GM21529 (cell line): Measurements from ENCODE around the gene SH3BGRL.
"Not testable (repeated sequence)": the region's sequence is repeated elsewhere in the genome, so short reads cannot be mapped to it uniquely, and the experiment has no call there.

ENCODE experiments used
- ATAC-seq: cut with Tn5 transposase; IDR thresholded peaks from one replicate; pipeline ENCODE4 v1.9.1; 2021; ENCODE audit not compliant: unreplicated experiment

The SH3BGRL gene

GRCh38 chrX:81259020-81259713 is 57.3 kb downstream of the SH3BGRL start:
- ATAC-seq = no peak

GRCh38 chrX:81259714-81260395 is 58.0 kb downstream of the SH3BGRL start:
- no peak for ATAC-seq

GRCh38 chrX:81261576-81261975 is 59.7 kb downstream of the SH3BGRL start:
- no peak for ATAC-seq

GRCh38 chrX:81263059-81263458 is 61.2 kb downstream of the SH3BGRL start:
- no peak for ATAC-seq

GRCh38 chrX:81278616-81279015 is 76.7 kb downstream of the SH3BGRL start:
- no peak for ATAC-seq

GRCh38 chrX:81280148-81280547 is 78.2 kb downstream of the SH3BGRL start:
- ATAC-seq = no peak

- no peak for ATAC-seq
These were observed 84.2 kb downstream of the SH3BGRL start for GRCh38 chrX:81286075-81286474.

- ATAC-seq = no peak
These were observed 84.7 kb downstream of the SH3BGRL start for GRCh38 chrX:81286608-81287007.

GRCh38 chrX:81291996-81292395 is 90.1 kb downstream of the SH3BGRL start:
- ATAC-seq = no peak

GRCh38 chrX:81294101-81294500 is 92.2 kb downstream of the SH3BGRL start:
- ATAC-seq = no peak

GRCh38 chrX:81301877-81302276 is 100.0 kb downstream of the SH3BGRL start:
- ATAC-seq = no peak

GRCh38 chrX:81304563-81304962 is 102.7 kb downstream of the SH3BGRL start:
- ATAC-seq = no peak

- ATAC-seq = no peak
These were observed 103.3 kb downstream of the SH3BGRL start for GRCh38 chrX:81305240-81305639.

- ATAC-seq = no peak
These were observed 106.4 kb downstream of the SH3BGRL start for GRCh38 chrX:81308086-81308829.

- ATAC-seq = no peak
These were observed 114.3 kb downstream of the SH3BGRL start for GRCh38 chrX:81316163-81316562.

GRCh38 chrX:81331653-81332052 is 129.8 kb downstream of the SH3BGRL start:
- not testable (repeated sequence) for ATAC-seq

- ATAC-seq = no peak
These were observed 134.7 kb downstream of the SH3BGRL start for GRCh38 chrX:81336455-81337152.

- ATAC-seq = no peak
These were observed 135.9 kb downstream of the SH3BGRL start for GRCh38 chrX:81337805-81338204.

GRCh38 chrX:81338924-81339323 is 137.0 kb downstream of the SH3BGRL start:
- ATAC-seq = no peak

- ATAC-seq = not testable (repeated sequence)
These were observed 143.4 kb downstream of the SH3BGRL start for GRCh38 chrX:81345296-81345695.
